HG03432 (cell line): Measurements from ENCODE around the gene COPB2.
A peak's percentile ranks its signal among the peaks of the same experiment; 100 is the strongest.

Experiments used
- ATAC-seq: cut with Tn5 transposase; IDR thresholded peaks from one replicate; pipeline ENCODE4 v1.9.1; 2021; ENCODE audit warnings: mild to moderate bottlenecking, moderate library complexity; ENCODE audit not compliant: unreplicated experiment

COPB2 gene

GRCh38 chr3:139329364-139329850, 60.0 kb downstream of the COPB2 start:
- peak; percentile 99 for ATAC-seq

- ATAC-seq = no peak
Observed at GRCh38 chr3:139328356-139328755, 61.1 kb downstream of the COPB2 start.

GRCh38 chr3:139327861-139328260, 61.6 kb downstream of the COPB2 start:
- ATAC-seq = no peak

DNA sequence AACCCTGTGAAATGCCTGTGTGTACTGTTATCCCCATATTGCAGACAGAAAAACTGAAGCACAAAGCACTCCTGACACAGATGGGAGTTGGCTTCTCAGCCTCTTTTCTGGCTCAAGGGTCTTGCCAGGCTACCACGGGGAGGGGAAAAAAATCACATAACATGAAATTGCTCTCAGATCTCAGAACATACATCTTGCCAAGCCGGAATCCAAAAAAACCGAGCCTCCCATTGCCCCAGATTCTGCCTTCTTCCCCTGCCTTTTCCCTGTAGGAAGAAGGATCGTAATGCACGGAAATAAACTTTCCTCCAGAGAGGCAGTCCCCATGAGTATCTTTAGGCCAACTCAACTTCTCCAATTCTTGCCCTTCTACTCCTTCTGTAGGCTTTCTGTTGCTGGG, 62.2 kb downstream of the COPB2 start:
- no peak for ATAC-seq

- ATAC-seq = no peak
Observed at GRCh38 chr3:139326707-139327106, 62.7 kb downstream of the COPB2 start.

GRCh38 chr3:139326131-139326530, 63.3 kb downstream of the COPB2 start:
- ATAC-seq = no peak

DNA sequence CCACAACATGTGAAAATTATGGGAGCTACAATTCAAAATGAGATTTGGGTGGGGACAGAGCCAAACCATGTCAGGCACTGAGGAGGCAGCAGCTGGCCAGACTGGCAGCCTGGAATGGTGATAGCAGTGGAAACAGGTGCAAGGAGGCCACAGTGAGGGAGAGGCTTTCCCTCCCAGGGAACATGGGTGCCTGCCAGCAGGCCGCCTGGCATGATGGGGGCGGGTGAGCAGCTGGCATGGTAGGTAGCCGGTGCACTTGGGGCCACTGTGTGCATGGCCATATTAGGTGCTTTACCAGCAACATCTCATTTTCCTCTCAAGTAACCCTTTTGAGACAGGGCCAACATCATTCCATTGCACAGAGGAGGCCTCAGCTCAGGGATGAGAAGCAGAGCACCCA, 63.9 kb downstream of the COPB2 start:
- ATAC-seq = no peak

GRCh38 chr3:139324456-139324855, 65.0 kb downstream of the COPB2 start:
- no peak for ATAC-seq

DNA sequence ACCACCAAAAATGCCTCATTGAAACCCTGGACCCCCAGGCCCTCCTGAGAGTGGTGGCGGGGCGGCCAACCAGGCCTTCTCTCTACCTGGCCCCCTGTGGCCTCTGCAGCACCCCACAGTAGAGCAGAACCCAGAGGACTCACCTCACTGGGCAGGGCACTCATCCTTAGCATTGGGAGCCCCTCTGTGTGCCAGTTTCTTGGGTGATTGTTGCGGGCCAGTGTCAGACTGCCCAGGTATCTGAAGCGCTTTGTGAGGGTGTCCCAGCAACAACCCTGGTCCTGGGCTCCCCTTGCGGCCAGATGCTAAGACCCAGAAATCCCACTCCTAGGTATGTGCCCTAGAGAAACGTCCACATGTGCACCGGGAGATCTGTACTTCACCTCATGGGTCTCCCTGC, 66.3 kb downstream of the COPB2 start:
- ATAC-seq = no peak

DNA sequence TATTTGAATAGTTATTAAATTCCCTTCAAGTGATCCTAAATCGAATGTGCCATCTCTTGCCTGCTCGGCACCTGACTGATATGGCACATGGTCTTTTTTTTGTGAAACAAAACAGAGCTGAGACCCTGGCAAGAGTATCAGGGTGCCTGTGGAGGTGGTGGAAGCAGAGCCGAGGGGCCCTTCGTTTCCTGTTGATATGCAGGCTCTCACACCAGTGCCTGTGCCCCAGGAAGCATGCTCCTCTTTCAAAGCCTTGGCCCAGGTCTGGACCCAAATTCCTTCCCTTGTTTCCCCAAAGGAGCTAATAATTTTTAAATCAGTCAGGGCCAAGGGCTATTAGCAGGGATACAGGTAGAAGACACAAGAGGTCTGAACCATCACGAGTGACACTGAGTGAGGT, 67.1 kb downstream of the COPB2 start:
- ATAC-seq = no peak

DNA sequence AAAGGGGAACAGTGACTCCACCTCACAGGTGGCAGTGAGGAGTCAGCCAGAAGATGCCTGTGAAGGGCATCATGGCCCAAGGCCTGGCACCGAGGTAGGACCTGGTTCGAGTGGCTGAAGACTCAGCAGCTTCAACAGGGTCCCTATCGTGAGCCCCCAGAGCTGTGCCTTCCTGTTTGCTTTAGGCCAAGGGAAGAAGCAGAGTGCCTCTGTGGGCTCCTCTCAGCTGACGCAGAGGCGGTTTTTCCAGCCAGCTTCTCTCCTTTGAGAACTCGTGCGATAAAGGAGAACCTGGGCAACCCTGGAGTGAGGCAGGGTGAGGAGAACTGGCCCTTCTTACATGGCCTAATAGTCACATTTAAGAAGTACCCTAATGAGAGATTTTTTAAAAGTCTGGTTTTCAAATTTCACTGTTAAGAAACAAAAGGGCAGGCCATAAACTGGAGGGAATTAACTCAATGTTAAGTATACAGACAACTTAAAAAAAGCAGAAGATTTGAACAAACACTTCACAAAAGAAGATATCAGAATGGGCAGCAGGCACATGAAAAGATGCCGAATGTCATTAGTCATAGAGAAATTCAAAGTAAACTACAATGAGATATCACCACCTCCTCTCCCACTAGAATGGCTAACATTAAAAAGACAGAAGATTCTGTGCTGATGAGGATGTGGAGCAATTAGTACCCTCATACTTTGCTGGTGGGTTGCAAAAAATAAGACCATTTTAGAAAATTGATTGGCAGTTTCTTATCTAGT, 68.7 kb downstream of the COPB2 start:
- no peak for ATAC-seq

- ATAC-seq = no peak
Observed at GRCh38 chr3:139319428-139320402, 69.7 kb downstream of the COPB2 start.

- ATAC-seq = no peak
Observed at GRCh38 chr3:139318826-139319225, 70.6 kb downstream of the COPB2 start.

- no peak for ATAC-seq
Observed at GRCh38 chr3:139318431-139318816, 71.0 kb downstream of the COPB2 start.

- no peak for ATAC-seq
Observed at GRCh38 chr3:139317660-139318430, 71.6 kb downstream of the COPB2 start.

DNA sequence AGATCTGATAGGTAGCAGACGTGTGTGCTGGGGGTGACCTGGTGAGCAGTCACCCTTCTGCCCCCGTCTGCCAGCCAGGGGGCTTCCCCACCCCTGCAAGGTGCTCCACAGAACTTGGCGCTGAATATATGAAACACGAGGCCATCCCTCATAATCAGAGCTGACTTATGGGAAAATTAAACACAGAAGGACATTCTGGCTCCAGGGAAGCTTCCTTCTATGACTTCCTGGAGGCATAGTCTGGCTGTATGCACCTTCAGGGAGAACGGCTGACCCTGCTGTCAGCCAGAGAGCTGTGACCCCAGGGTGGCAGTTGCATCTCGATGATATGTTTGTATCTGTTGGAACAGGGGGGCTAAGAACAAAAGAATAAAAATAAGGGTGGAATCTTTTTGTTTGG, 72.2 kb downstream of the COPB2 start:
- ATAC-seq = no peak

GRCh38 chr3:139313921-139314320, 75.5 kb downstream of the COPB2 start:
- no peak for ATAC-seq

- ATAC-seq = no peak
Observed at GRCh38 chr3:139312959-139313358, 76.5 kb downstream of the COPB2 start.

GRCh38 chr3:139312416-139312815, 77.0 kb downstream of the COPB2 start:
- ATAC-seq = no peak

GRCh38 chr3:139311557-139311956, 77.9 kb downstream of the COPB2 start:
- no peak for ATAC-seq

- ATAC-seq = no peak
Observed at GRCh38 chr3:139310474-139310933, 78.9 kb downstream of the COPB2 start.
